ENCODE results near the gene MYO10.

- TF ChIP-seq, protein P1, sequence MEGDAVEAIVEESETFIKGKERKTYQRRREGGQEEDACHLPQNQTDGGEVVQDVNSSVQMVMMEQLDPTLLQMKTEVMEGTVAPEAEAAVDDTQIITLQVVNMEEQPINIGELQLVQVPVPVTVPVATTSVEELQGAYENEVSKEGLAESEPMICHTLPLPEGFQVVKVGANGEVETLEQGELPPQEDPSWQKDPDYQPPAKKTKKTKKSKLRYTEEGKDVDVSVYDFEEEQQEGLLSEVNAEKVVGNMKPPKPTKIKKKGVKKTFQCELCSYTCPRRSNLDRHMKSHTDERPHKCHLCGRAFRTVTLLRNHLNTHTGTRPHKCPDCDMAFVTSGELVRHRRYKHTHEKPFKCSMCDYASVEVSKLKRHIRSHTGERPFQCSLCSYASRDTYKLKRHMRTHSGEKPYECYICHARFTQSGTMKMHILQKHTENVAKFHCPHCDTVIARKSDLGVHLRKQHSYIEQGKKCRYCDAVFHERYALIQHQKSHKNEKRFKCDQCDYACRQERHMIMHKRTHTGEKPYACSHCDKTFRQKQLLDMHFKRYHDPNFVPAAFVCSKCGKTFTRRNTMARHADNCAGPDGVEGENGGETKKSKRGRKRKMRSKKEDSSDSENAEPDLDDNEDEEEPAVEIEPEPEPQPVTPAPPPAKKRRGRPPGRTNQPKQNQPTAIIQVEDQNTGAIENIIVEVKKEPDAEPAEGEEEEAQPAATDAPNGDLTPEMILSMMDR (IDR thresholded peaks at IDR 0.05): no peak
- TF ChIP-seq POLR2A (IDR thresholded peaks at IDR 0.05): no peak
These were observed 151.0 kb downstream of the MYO10 start for GRCh38 chr5:16784843-16785791.
